ENCODE measurements around the gene PRADC1.

GRCh38 chr2:73212448-73213176 is 20.4 kb downstream of the PRADC1 start:
- peak; percentile 78 to 99 (median 95) for TF ChIP-seq CTCF (IDR thresholded peaks at IDR 0.05 in 2 of 3, conservative IDR thresholded peaks at IDR 0.05 in 1 of 3; ENCODE audit: borderline replicate concordance in 1 of 3, insufficient read depth in 1 of 3, low read depth in 2 of 3, low read length in 2 of 3)
- no peak for TF ChIP-seq ATF3 (IDR thresholded peaks at IDR 0.05)
- TF ChIP-seq EZH2 (IDR thresholded peaks at IDR 0.05) = no peak
- no peak for TF ChIP-seq FOSL1 (IDR thresholded peaks at IDR 0.05; ENCODE audit: low read depth)
- TF ChIP-seq, protein P1, sequence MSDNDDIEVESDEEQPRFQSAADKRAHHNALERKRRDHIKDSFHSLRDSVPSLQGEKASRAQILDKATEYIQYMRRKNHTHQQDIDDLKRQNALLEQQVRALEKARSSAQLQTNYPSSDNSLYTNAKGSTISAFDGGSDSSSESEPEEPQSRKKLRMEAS (IDR thresholded peaks at IDR 0.05) = no peak
- no peak for TF ChIP-seq TCF7L2 (IDR thresholded peaks at IDR 0.05; ENCODE audit: borderline replicate concordance, extremely low read depth, insufficient read depth, insufficient read length)
- TF ChIP-seq POLR2A (IDR thresholded peaks at IDR 0.05; ENCODE audit: borderline replicate concordance, extremely low read depth, insufficient read depth, insufficient read length) = no peak
- no peak for TF ChIP-seq POLR2AphosphoS5 (IDR thresholded peaks at IDR 0.05; ENCODE audit: low read depth, low read length)
- TF ChIP-seq ZFX (IDR thresholded peaks at IDR 0.05) = no peak
- no peak for TF ChIP-seq EGR1 (IDR thresholded peaks at IDR 0.05; ENCODE audit: low read depth)
- TF ChIP-seq JUND (IDR thresholded peaks at IDR 0.05) = no peak
- no peak for TF ChIP-seq CEBPB (IDR thresholded peaks at IDR 0.05; ENCODE audit: low read depth)

All from HCT116 (cell line).